Stimulated activated effector memory CD8-positive, alpha-beta T cell treated with anti-CD3 and anti-CD28 coated beads, Interleukin-12 subunit alpha, Interleukin-12 subunit beta, amount 100 ng/mL, for 72 hours (primary cell): Measurements from ENCODE around the gene SKAP1.

Experiments used
- ATAC-seq: fragments of 150-1000 bp; cut with Tn5 transposase; 2 replicates; pipeline ENCODE4 v1.10.0; 2021
- DNase-seq, 2 donors: peaks; one replicate each; pipeline ENCODE4 v3.0.0; 2021 to 2022; ENCODE audit warnings: low spot score in 2 of 2
- H3K27ac Mint-ChIP-seq: one replicate; pipeline ENCODE4 v1.8.0; 2022; ENCODE audit warnings: mild to moderate bottlenecking, mixed read lengths
- H3K36me3 Mint-ChIP-seq: one replicate; pipeline ENCODE4 v1.8.0; 2022; ENCODE audit warnings: mild to moderate bottlenecking, mixed read lengths
- H3K4me1 Mint-ChIP-seq: one replicate; pipeline ENCODE4 v1.8.0; 2022; ENCODE audit warnings: mixed read lengths
- H3K4me3 Mint-ChIP-seq: one replicate; pipeline ENCODE4 v1.8.0; 2022; ENCODE audit warnings: mild to moderate bottlenecking, mixed read lengths
- H3K9me3 Mint-ChIP-seq: one replicate; pipeline ENCODE4 v1.8.0; 2022; ENCODE audit warnings: mixed read lengths

The SKAP1 gene

GRCh38 chr17:48107137-48108055, 322.6 kb downstream of the SKAP1 start, which contains the start of gene SNX11:
TSS of gene SNX11 (plus strand) at chr17:48107766. CDS start at chr17:48112044, 4,278 bp downstream.
- ATAC-seq (peak; percentile 93), DNase-seq (peak; percentile 84 to 97)
- H3K27ac Mint-ChIP-seq, result peak within 1 kb of the TSS; percentile 97
- peaks cover 3% of the 10 kb centered on the region for H3K9me3 Mint-ChIP-seq
- H3K4me3 Mint-ChIP-seq, result peak within 1 kb of the TSS; percentile 89
- peaks cover 65% of the 10 kb centered on the region for H3K4me1 Mint-ChIP-seq
- H3K36me3 Mint-ChIP-seq, result peaks cover 38% of the 10 kb centered on the region

GRCh38 chr17:48106802-48107136, 323.2 kb downstream of the SKAP1 start:
- Mint-ChIP-seq H3K27ac (peak overlapping the region; percentile 97), H3K9me3 (peaks cover 3% of the 10 kb centered on the region), H3K4me3 (peak overlapping the region; percentile 89), H3K36me3 (peaks cover 32% of the 10 kb centered on the region), H3K4me1 (peaks cover 64% of the 10 kb centered on the region)
- ATAC-seq (no peak), DNase-seq (no peak)

GRCh38 chr17:48104440-48104839, 325.6 kb downstream of the SKAP1 start:
- Mint-ChIP-seq H3K4me3 (no peak overlapping the region), H3K4me1 (peaks cover 64% of the 10 kb centered on the region), H3K27ac (no peak overlapping the region), H3K36me3 (peaks cover 26% of the 10 kb centered on the region), H3K9me3 (peaks cover 3% of the 10 kb centered on the region)
- DNase-seq, result no peak
- ATAC-seq, result no peak

GRCh38 chr17:48102798-48103715, 327.0 kb downstream of the SKAP1 start:
- peak overlapping the region; percentile 52 for H3K27ac Mint-ChIP-seq
- peaks cover 54% of the 10 kb centered on the region for H3K4me1 Mint-ChIP-seq
- ATAC-seq (no peak), DNase-seq (peak in 1 of 2 donors; percentile 58)
- H3K9me3 Mint-ChIP-seq, result peaks cover 3% of the 10 kb centered on the region
- H3K36me3 Mint-ChIP-seq, result peaks cover 24% of the 10 kb centered on the region
- H3K4me3 Mint-ChIP-seq, result peak overlapping the region; percentile 99

- ATAC-seq (no peak), DNase-seq (no peak)
- Mint-ChIP-seq H3K36me3 (peaks cover 15% of the 10 kb centered on the region), H3K4me1 (peaks cover 45% of the 10 kb centered on the region), H3K9me3 (peaks cover 3% of the 10 kb centered on the region), H3K27ac (peak overlapping the region; percentile 93), H3K4me3 (peak overlapping the region; percentile 99)
Measured at GRCh38 chr17:48102043-48102750, 327.8 kb downstream of the SKAP1 start.

- Mint-ChIP-seq H3K4me1 (peaks cover 37% of the 10 kb centered on the region), H3K27ac (peak within 1 kb of the TSS; percentile 93)
- peak; percentile 90 to 96 for DNase-seq
Measured at GRCh38 chr17:48101012-48101720, 328.8 kb downstream of the SKAP1 start, which contains the start of gene CBX1. TSS of gene CBX1 (minus strand) at chr17:48101478. CDS start at chr17:48077004, 24,474 bp downstream.

GRCh38 chr17:48100591-48101011, 329.4 kb downstream of the SKAP1 start:
- Mint-ChIP-seq H3K27ac (peak overlapping the region; percentile 93), H3K4me3 (peak overlapping the region; percentile 99), H3K4me1 (peaks cover 37% of the 10 kb centered on the region), H3K9me3 (peaks cover 3% of the 10 kb centered on the region), H3K36me3 (peaks cover 11% of the 10 kb centered on the region)
- DNase-seq (peak in 1 of 2 donors; percentile 11), ATAC-seq (no peak)

More at GRCh38 chr17:48101012-48101720, 328.8 kb downstream of the SKAP1 start, which contains the start of gene CBX1:
- Mint-ChIP-seq H3K36me3 (peaks cover 11% of the 10 kb centered on the region), H3K9me3 (peaks cover 3% of the 10 kb centered on the region), H3K4me3 (peak within 1 kb of the TSS; percentile 99)
- peak; percentile 98 for ATAC-seq

GRCh38 chr17:48100160-48100559, 329.9 kb downstream of the SKAP1 start:
- Mint-ChIP-seq H3K36me3 (peaks cover 11% of the 10 kb centered on the region), H3K9me3 (peaks cover 3% of the 10 kb centered on the region), H3K4me1 (peaks cover 37% of the 10 kb centered on the region), H3K27ac (peak overlapping the region; percentile 93), H3K4me3 (peak overlapping the region; percentile 99)
- DNase-seq (no peak), ATAC-seq (no peak)

GRCh38 chr17:48095611-48096010, 334.4 kb downstream of the SKAP1 start:
- Mint-ChIP-seq H3K27ac (no peak overlapping the region), H3K9me3 (no peaks in the 10 kb centered on the region), H3K36me3 (peaks cover 32% of the 10 kb centered on the region), H3K4me1 (peaks cover 8% of the 10 kb centered on the region), H3K4me3 (no peak overlapping the region)
- no peak for DNase-seq
- no peak for ATAC-seq

GRCh38 chr17:48093341-48094045, 336.5 kb downstream of the SKAP1 start:
- DNase-seq, result no peak
- peaks cover 32% of the 10 kb centered on the region for H3K36me3 Mint-ChIP-seq
- no peaks in the 10 kb centered on the region for H3K9me3 Mint-ChIP-seq
- no peak for ATAC-seq
- H3K27ac Mint-ChIP-seq, result no peak overlapping the region
- H3K4me3 Mint-ChIP-seq, result no peak overlapping the region
- no peaks in the 10 kb centered on the region for H3K4me1 Mint-ChIP-seq

- Mint-ChIP-seq H3K36me3 (no peaks in the 10 kb centered on the region), H3K4me3 (no peak overlapping the region), H3K9me3 (no peaks in the 10 kb centered on the region), H3K27ac (no peak overlapping the region), H3K4me1 (no peaks in the 10 kb centered on the region)
- ATAC-seq, result no peak
- no peak for DNase-seq
Measured at GRCh38 chr17:48084932-48085331, 345.1 kb downstream of the SKAP1 start.
